Vagina (tissue), 2 donors: ENCODE data around the gene YDJC.

Experiments used
- CTCF ChIP-seq, 3 experiments: fragments of 450-650 bp in 2 of 3; fragments of 200-600 bp in 1 of 3; sonication (generic) in 1 of 3; IDR thresholded peaks; one replicate each; pipeline ENCODE4 v1.5.1; 2017 to 2019; ENCODE audit warnings: antibody characterized with exemption in 3 of 3, mild to moderate bottlenecking in 2 of 3, moderate library complexity in 2 of 3
- POLR2A ChIP-seq, 2 donors: fragments of 450-650 bp; IDR thresholded peaks; one replicate each; pipeline ENCODE4 v1.6.1; 2017; ENCODE audit warnings: antibody characterized with exemption in 2 of 2, mild to moderate bottlenecking in 2 of 2, moderate library complexity in 2 of 2

GRCh38 chr22:21666786-21667185, 37.0 kb upstream of the YDJC start:
- TF ChIP-seq CTCF (IDR thresholded peaks at IDR 0.05) (no peak), POLR2A (IDR thresholded peaks at IDR 0.05) (no peak)
